HCT116 (cell line): Measurements from ENCODE around the gene SCARF2.

Experiments
- EZH2 ChIP-seq: fragments of 200-600 bp; sonication (generic); IDR thresholded peaks from 2 replicates; pipeline ENCODE4 v1.6.1; 2017; ENCODE audit warnings: antibody characterized with exemption, mixed run types
- EZH2phosphoT487 ChIP-seq: fragments of 200-600 bp; IDR thresholded peaks from 2 replicates; pipeline ENCODE4 v1.6.1; 2018; ENCODE audit warnings: antibody characterized with exemption, borderline replicate concordance
- FOSL1 ChIP-seq: IDR thresholded peaks from 2 replicates; pipeline ENCODE4 v1.6.1; 2012; ENCODE audit warnings: low read depth
- JUND ChIP-seq: IDR thresholded peaks from 2 replicates; pipeline ENCODE4 v1.6.1; 2012
- POLR2A ChIP-seq: IDR thresholded peaks from 2 replicates; pipeline ENCODE4 v1.7.0; 2011; ENCODE audit warnings: borderline replicate concordance; ENCODE audit not compliant: insufficient read depth, insufficient read length; ENCODE audit errors: extremely low read depth
- SP1 ChIP-seq: IDR thresholded peaks from 2 replicates; pipeline ENCODE4 v1.6.1; 2012; ENCODE audit warnings: low read depth
- ZFX ChIP-seq: fragments of 450-650 bp; IDR thresholded peaks from 2 replicates; pipeline ENCODE4 v1.6.1; 2017
- ZNF274 ChIP-seq: fragments of 200-500 bp; sonication (Bioruptor generic); IDR thresholded peaks from 2 replicates; pipeline ENCODE4 v1.6.1; 2014; ENCODE audit warnings: mild to moderate bottlenecking, low read depth, low read length, inconsistent platforms
- TF ChIP-seq, protein P1 (sequence below), 3 experiments: fragments of 200-600 bp in 1 of 3; sonication (generic) in 1 of 3; IDR thresholded peaks in 2 of 3; conservative IDR thresholded peaks in 1 of 3; 2 replicates each; pipeline ENCODE4 v1.5.1; 2012 to 2017; ENCODE audit warnings: low read depth in 2 of 3, low read length in 2 of 3, antibody characterized with exemption in 1 of 3, borderline replicate concordance in 1 of 3, control low read depth in 1 of 3, mild to moderate bottlenecking in 1 of 3, mixed read lengths in 1 of 3, mixed run types in 1 of 3, moderate library complexity in 1 of 3; ENCODE audit not compliant: insufficient read depth in 1 of 3

GRCh38 chr22:20398420-20398819, 39.2 kb downstream of the SCARF2 start:
- TF ChIP-seq FOSL1 (no peak), ZNF274 (no peak), EZH2phosphoT487 (no peak), EZH2 (no peak), SP1 (no peak), POLR2A (no peak), ZFX (no peak), JUND (no peak)
- TF ChIP-seq, protein P1, sequence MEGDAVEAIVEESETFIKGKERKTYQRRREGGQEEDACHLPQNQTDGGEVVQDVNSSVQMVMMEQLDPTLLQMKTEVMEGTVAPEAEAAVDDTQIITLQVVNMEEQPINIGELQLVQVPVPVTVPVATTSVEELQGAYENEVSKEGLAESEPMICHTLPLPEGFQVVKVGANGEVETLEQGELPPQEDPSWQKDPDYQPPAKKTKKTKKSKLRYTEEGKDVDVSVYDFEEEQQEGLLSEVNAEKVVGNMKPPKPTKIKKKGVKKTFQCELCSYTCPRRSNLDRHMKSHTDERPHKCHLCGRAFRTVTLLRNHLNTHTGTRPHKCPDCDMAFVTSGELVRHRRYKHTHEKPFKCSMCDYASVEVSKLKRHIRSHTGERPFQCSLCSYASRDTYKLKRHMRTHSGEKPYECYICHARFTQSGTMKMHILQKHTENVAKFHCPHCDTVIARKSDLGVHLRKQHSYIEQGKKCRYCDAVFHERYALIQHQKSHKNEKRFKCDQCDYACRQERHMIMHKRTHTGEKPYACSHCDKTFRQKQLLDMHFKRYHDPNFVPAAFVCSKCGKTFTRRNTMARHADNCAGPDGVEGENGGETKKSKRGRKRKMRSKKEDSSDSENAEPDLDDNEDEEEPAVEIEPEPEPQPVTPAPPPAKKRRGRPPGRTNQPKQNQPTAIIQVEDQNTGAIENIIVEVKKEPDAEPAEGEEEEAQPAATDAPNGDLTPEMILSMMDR (IDR thresholded peaks at IDR 0.05 in 2 of 3, conservative IDR thresholded peaks at IDR 0.05 in 1 of 3; ENCODE audit: borderline replicate concordance in 1 of 3, insufficient read depth in 1 of 3, low read depth in 2 of 3, low read length in 2 of 3) = no peak
